Testis (tissue), 3 donors: ENCODE data around the gene FITM1. TPM values are rescaled to one million over a fixed set of nuclear protein-coding genes. Genes with fewer than 3 reads are reported as not detected.
A peak's percentile ranks its signal among the peaks of the same experiment; 100 is the strongest.

Experiments used
- DNase-seq: peaks from one replicate; pipeline ENCODE4 v3.0.0-alpha.2; 2019
- H3K27ac ChIP-seq, 2 donors: fragments of 200-600 bp; sonication (generic); one replicate each; pipeline ENCODE4 v1.5.1; 2019
- H3K27me3 ChIP-seq: fragments of 200-600 bp; sonication (generic); one replicate; pipeline ENCODE4 v1.5.1; 2019
- H3K36me3 ChIP-seq: fragments of 200-600 bp; sonication (generic); one replicate; pipeline ENCODE4 v1.5.1; 2017; ENCODE audit warnings: low read depth; ENCODE audit errors: missing control alignments
- H3K4me1 ChIP-seq: fragments of 200-600 bp; sonication (generic); one replicate; pipeline ENCODE4 v1.5.1; 2019
- H3K4me3 ChIP-seq, 2 donors: fragments of 200-600 bp; sonication (generic); one replicate each; pipeline ENCODE4 v1.5.1; 2017 to 2019
- H3K9me3 ChIP-seq: fragments of 200-600 bp; sonication (generic); one replicate; pipeline ENCODE4 v1.5.1; 2017
- CTCF ChIP-seq, 3 experiments: fragments of 450-650 bp in 2 of 3; fragments of 200-600 bp in 1 of 3; sonication (generic) in 1 of 3; IDR thresholded peaks; one replicate each; pipeline ENCODE4 v1.5.1; 2016 to 2019; ENCODE audit warnings: antibody characterized with exemption in 3 of 3, mild to moderate bottlenecking in 2 of 3, moderate library complexity in 1 of 3
- POLR2A ChIP-seq: fragments of 450-650 bp; IDR thresholded peaks from one replicate; pipeline ENCODE4 v1.6.1; 2017; ENCODE audit warnings: antibody characterized with exemption, mild to moderate bottlenecking, moderate library complexity
- WGBS, 2 donors: methylation state at CpG; one replicate each; pipeline ENCODE4 v1.1.5; 2018; 5-methylcytosine and 5-hydroxymethylcytosine counted together
- intact Hi-C: fragments of 100-400 bp; cut with DNase I; formaldehyde crosslinking; loops from one replicate; pipeline ENCODE4 v1.15.1; 2023; ENCODE audit warnings: low total_unique reads
- polyA plus RNA-seq: library from polyadenylated mRNA; stranded (reverse); fragments of 350-450 nt; fragmentation: Illumina TruSeq; extraction: RNeasy Lipid Tissue Mini Kit (QIAGEN cat#74804); gene quantifications from one replicate; pipeline ENCODE4 v1.2.3, GENCODE V29; 2014; ENCODE audit warnings: low read depth, low replicate concordance; ENCODE audit not compliant: insufficient read depth
- total RNA-seq, 2 donors: library from RNA; depleted of rRNA; stranded (reverse); fragments of >200 nt; gene quantifications; one replicate each; pipeline ENCODE4 v1.2.3, GENCODE V29; 2016

The FITM1 gene
- total and polyA plus RNA-seq, 3 donors from 2014 or later, result 2.2 to 3.7 (median 3.5) TPM

DNA sequence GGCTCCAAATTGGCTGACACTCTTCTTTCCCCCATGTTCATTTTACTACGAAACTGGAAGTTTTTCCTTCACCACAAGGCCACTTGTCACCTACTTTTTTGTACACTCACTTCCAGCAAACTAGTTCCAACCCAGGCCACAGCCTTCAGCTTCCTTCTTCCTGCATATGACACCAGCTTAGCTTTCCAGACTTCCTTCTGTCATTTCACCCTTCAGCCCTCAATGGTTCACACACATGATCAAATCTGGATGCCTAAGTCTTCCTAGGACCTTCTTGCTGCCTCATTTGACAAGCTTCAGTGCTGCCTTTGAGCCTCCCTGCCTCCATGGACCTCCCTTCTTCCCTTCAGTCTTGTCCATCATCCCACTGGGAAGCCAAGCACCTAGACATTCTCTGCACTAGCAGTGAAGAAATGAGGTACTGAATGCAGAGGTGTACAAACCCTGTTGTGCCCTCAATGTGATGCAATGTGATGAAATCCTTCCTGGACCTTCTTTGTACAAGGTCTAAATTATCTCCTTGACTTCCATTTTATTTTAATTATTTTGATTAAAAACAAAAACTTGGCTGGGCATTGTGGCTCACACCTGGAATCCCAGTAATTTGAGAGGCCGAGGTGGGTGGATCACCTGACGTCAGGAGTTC is 37.1 kb downstream of the FITM1 start:
- no peak overlapping the region for H3K4me3 ChIP-seq
- intact Hi-C loops, result no loop called here
- no peak for DNase-seq
- WGBS, 2 donors, result 86 to 93% methylated on average over 3 of the region's 3 CpGs
- H3K4me1 ChIP-seq, result peaks cover 8% of the 10 kb centered on the region
- TF ChIP-seq POLR2A (no peak), CTCF (IDR thresholded peaks at IDR 0.05) (no peak)
- no peak overlapping the region for H3K27ac ChIP-seq
- no peaks in the 10 kb centered on the region for H3K36me3 ChIP-seq
- H3K9me3 ChIP-seq, result no peaks in the 10 kb centered on the region
- no peaks in the 10 kb centered on the region for H3K27me3 ChIP-seq

DNA sequence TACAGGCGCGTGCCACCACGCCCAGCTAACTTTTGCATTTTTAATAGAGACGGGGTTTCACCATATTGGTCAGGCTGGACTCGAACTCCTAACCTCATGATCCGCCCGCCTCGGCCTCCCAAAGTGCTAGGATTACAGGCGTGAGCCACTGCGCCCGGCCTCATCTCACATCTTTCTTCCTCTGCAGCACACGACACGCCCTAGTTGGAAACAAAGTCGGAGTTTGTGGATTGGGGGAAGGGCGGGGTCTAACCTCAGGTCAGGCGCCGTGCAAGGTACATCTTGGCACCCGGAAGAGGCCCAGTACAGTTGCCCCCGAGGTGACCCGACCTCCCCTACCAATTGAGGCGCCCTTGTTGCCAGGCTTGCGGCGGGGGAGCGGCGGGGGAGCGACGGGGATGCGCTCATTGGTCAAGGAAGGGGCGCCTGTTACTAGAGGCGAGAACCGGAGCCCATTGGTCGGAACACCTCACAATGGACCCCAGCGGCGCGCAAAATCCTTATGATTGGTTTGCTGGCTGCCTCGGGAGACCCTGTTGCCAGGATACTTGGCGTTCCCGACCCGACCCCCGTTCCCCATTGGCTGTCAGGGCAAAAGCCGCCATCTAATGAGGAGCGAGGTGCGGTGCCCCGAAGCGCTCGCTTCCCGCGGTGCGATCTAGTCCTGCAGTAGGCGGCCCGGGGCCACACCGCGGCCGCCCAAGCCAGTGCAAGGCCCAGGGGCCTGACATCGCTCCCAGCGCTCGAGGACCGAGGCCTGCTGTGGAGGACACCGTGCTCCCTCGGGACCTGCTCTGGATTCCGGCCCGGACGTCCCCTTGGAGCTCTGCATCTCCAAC is 41.2 kb downstream of the FITM1 start, which contains the start of gene REC8:
REC8 (plus strand) TSS at position 659 of the 839 bp plus-strand sequence. CDS start 473 bp downstream, outside the sequence.
- Histone ChIP-seq H3K9me3 (no peaks in the 10 kb centered on the region), H3K27ac (no peak within 1 kb of the TSS), H3K4me3 (peak within 1 kb of the TSS; percentile 17 to 50), H3K36me3 (no peaks in the 10 kb centered on the region), H3K4me1 (no peaks in the 10 kb centered on the region), H3K27me3 (no peaks in the 10 kb centered on the region)
- DNase-seq, result peak; percentile 87
- intact Hi-C loops, result no loop called here
- WGBS, 2 donors, result 33 to 40% methylated on average over 31 to 50 of the region's 63 CpGs
- TF ChIP-seq CTCF (IDR thresholded peaks at IDR 0.05), result no peak
- TF ChIP-seq POLR2A, result no peak

GRCh38 chr14:24172261-24172860 is 41.9 kb downstream of the FITM1 start:
- no peak overlapping the region for H3K27ac ChIP-seq
- no peak for DNase-seq
- no peaks in the 10 kb centered on the region for H3K27me3 ChIP-seq
- 41 to 66% methylated on average over 7 to 30 of the region's 30 CpGs for WGBS, 2 donors
- TF ChIP-seq POLR2A, result no peak
- TF ChIP-seq CTCF (IDR thresholded peaks at IDR 0.05), result no peak
- no peaks in the 10 kb centered on the region for H3K9me3 ChIP-seq
- intact Hi-C loops, result no loop called here
- H3K36me3 ChIP-seq, result no peaks in the 10 kb centered on the region
- peak overlapping the region; percentile 17 to 50 for H3K4me3 ChIP-seq
- no peaks in the 10 kb centered on the region for H3K4me1 ChIP-seq

- peak overlapping the region in 1 of 2 donors; percentile 50 for H3K4me3 ChIP-seq
- no peaks in the 10 kb centered on the region for H3K36me3 ChIP-seq
- intact Hi-C loops, result no loop called here
Measured at GRCh38 chr14:24172871-24173281, 42.4 kb downstream of the FITM1 start.

More at GRCh38 chr14:24172871-24173281, 42.4 kb downstream of the FITM1 start:
- no peaks in the 10 kb centered on the region for H3K9me3 ChIP-seq
- WGBS, 2 donors, result 66 to 70% methylated on average over 18 to 19 of the region's 20 CpGs
- H3K27ac ChIP-seq, result no peak overlapping the region
- no peaks in the 10 kb centered on the region for H3K27me3 ChIP-seq
- no peaks in the 10 kb centered on the region for H3K4me1 ChIP-seq
- DNase-seq, result no peak
- no peak for TF ChIP-seq CTCF (IDR thresholded peaks at IDR 0.05)
